ENCODE data around the gene KDM2A.
A peak's percentile ranks its signal among the peaks of the same experiment; 100 is the strongest.

Gene KDM2A

DNA sequence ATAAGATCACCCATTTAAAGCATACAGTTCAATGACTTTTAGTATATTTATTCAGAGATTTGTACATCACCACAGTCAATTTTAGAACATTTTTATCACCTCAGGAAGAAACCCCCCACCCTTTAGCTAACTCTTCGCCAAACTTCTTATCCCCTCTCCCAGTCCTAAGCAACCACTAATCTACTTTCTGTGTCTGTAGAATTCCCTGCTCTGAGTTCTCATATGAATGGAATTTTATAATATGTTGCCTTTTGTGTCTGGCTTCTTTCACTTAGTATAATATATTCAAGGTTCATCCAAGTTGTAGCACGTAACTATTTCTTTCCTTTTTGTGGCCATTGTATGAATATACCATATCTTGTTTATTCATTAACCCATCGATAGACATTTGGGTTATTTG lies 173.6 kb downstream of the KDM2A start:
- Histone ChIP-seq H3K9me3 (no peaks in the 10 kb centered on the region), H3K36me3 (replicated peaks) (peaks cover 22% of the 10 kb centered on the region), H3K4me3 (no peak overlapping the region), H3K4me1 (peaks cover 7% of the 10 kb centered on the region), H3K27me3 (ENCODE audit: low read depth) (no peaks in the 10 kb centered on the region)
- DNase-seq (ENCODE audit: low spot score in 2 of 2): no peak
- in situ Hi-C loops (cut with MboI; ENCODE audit: low sequenced_read_pairs): no loop called here

DNA sequence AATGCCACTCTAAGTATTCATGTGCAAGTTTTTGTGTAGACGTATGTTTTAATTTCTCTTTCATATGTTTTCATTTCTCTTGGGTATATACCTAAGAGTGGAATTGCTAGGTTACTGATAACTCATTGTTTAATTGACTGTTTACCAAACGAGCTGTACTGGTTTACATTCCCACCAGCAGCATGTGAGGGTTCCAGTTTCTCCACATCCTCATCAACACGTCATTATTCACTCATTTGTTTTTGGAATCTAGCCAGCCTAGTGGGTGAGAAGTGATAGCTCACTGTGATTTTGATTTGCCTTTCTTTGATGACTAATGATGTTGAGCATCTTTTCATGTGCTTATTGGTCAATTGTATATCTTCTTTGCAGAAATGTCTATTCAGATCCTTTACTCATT lies 174.0 kb downstream of the KDM2A start:
- Histone ChIP-seq H3K36me3 (replicated peaks) (peaks cover 22% of the 10 kb centered on the region), H3K9me3 (no peaks in the 10 kb centered on the region), H3K4me1 (peaks cover 4% of the 10 kb centered on the region), H3K27me3 (ENCODE audit: low read depth) (no peaks in the 10 kb centered on the region), H3K4me3 (no peak overlapping the region)
- DNase-seq (ENCODE audit: low spot score in 2 of 2): no peak
- in situ Hi-C loops (cut with MboI; ENCODE audit: low sequenced_read_pairs): no loop called here

DNA sequence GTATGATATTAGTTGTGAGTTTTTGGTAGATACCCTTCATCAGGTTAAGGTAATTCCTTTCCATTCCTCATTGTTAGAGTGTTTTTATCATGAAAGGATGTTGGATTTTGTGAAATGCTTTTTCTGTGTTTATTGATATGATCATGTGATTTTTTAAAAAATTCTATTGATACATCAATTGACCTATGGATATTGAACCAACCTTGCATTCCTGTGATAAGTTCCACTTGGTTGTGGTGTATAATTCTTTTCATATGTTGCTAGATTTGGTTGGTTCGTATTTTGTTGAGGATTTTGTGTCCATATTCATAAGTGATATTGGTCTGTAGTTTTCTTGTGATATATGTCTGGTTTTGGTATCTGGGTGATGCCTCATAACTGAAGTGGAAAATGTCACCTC lies 176.8 kb downstream of the KDM2A start:
- in situ Hi-C loops (cut with MboI; ENCODE audit: low sequenced_read_pairs): no loop called here
- Histone ChIP-seq H3K4me1 (no peaks in the 10 kb centered on the region), H3K27me3 (ENCODE audit: low read depth) (no peaks in the 10 kb centered on the region), H3K36me3 (replicated peaks) (peaks cover 25% of the 10 kb centered on the region), H3K9me3 (no peaks in the 10 kb centered on the region), H3K4me3 (no peak overlapping the region)
- DNase-seq (ENCODE audit: low spot score in 2 of 2): no peak

DNA sequence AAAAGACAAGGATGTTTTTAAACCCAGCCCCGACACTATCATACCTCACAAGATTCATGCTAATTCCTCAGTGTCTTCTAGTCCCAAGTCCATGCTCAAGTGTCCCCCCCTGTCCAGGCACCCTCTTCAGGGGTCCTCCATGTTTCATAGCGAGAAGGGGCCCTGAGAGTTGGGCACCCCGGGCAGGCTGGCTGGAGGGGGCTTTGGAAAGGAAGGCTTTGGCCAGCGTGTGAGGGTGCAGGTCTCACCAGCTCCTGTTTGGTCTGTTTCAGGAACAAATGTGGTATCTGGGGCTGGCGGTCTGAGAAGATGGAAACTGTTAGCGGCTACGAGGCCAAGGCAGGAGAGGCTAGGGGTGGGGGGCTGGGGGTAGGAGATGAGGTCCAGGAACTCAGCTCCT lies 179.7 kb downstream of the KDM2A start:
- no peak for DNase-seq (ENCODE audit: low spot score in 2 of 2)
- in situ Hi-C loops (cut with MboI; ENCODE audit: low sequenced_read_pairs): no loop called here
- Histone ChIP-seq H3K4me1 (peaks cover 9% of the 10 kb centered on the region), H3K4me3 (no peak overlapping the region), H3K36me3 (replicated peaks) (peaks cover 9% of the 10 kb centered on the region), H3K9me3 (no peaks in the 10 kb centered on the region), H3K27me3 (ENCODE audit: low read depth) (no peaks in the 10 kb centered on the region)

DNA sequence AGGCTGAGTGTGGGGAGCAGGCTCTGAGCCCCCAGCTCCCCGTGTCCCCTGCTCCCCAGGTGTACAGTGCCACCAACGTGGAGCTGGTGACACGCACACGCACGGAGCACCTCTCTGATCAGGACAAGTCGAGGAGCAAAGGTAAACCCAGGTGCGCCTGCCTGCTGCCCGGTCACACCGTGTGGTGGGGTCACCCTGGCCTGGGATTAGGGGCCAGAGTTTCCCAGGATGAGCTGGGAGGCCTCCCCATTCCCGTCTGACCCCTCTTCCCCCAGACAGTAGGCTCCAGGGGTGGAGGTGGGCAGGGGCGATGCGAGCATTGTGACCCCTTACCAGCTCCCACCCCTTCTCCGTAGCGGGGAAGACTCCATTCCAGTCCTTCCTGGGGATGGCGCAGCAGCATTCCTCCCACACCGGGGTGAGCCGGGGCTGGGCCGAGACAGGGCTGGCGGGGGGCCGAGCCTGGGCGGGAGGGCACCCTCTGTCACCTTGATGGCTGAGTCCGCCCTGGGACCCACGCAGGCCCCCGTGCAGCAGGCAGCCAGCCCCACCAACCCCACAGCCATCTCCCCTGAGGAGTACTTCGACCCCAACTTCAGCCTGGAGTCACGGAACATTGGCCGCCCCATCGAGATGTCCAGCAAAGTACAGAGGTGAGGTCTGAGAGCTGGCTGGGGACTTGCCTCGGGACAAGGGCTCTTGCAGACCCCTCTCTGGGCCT lies 180.6 kb downstream of the KDM2A start:
- DNase-seq (ENCODE audit: low spot score in 2 of 2): no peak
- no peaks in the 10 kb centered on the region for H3K9me3 ChIP-seq
- no peaks in the 10 kb centered on the region for H3K27me3 ChIP-seq (ENCODE audit: low read depth)
- peaks cover 15% of the 10 kb centered on the region for H3K4me1 ChIP-seq
- peaks cover 9% of the 10 kb centered on the region for H3K36me3 ChIP-seq (replicated peaks)
- H3K4me3 ChIP-seq: no peak overlapping the region
- in situ Hi-C loops (cut with MboI; ENCODE audit: low sequenced_read_pairs): no loop called here

DNA sequence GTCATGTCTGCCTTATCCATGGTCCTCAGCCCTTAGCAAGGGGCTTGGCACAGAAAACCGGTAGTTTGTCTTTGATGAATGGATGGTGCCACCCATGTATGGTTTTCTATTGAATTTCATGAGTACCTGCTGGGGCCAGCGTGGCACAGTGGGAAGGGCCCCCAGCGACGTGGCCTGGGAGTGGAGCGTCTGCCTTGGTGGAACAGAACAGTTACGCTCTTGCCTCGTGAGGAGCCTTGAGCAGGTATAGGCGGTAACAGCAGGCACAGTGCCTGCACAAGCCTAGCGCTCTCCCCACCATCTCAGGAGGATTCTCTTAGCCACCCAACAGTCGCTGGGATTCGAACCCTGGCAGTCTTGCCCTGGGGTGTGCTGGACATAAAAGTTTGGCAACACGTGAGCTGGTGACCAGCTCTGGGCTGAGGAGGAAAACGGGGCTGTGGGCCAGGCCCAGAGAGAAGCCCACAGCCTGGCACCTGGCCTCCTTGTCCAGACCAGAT lies 181.2 kb downstream of the KDM2A start:
- DNase-seq (ENCODE audit: low spot score in 2 of 2): no peak
- in situ Hi-C loops (cut with MboI; ENCODE audit: low sequenced_read_pairs): no loop called here
- no peaks in the 10 kb centered on the region for H3K9me3 ChIP-seq
- H3K4me1 ChIP-seq: peaks cover 18% of the 10 kb centered on the region
- H3K4me3 ChIP-seq: no peak overlapping the region
- no peaks in the 10 kb centered on the region for H3K27me3 ChIP-seq (ENCODE audit: low read depth)
- H3K36me3 ChIP-seq (replicated peaks): peaks cover 9% of the 10 kb centered on the region

DNA sequence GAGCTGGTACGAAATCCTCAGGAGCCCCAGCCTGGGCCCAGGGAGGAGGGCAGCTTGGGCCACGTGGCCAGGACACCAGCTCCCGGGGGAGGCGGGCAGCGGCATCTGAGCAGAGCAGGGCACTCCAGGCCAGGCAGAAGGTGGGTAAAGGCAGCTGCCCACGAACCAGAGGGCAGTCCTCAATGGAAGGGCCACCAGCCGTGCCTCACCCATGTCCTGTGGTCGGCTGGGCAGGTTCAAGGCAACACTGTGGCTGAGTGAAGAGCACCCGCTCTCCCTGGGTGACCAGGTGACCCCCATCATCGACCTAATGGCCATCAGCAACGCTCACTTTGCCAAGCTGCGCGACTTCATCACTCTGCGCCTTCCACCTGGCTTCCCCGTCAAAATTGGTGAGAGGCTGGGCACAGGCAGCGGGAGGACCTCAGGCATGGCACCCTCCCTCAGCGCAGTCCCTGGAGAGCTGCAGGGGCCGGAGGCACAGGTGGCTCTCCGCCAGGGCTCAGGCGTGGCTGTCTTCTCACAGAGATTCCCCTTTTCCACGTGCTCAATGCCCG lies 181.8 kb downstream of the KDM2A start:
- Histone ChIP-seq H3K9me3 (no peaks in the 10 kb centered on the region), H3K4me1 (peaks cover 18% of the 10 kb centered on the region), H3K4me3 (no peak overlapping the region), H3K27me3 (ENCODE audit: low read depth) (no peaks in the 10 kb centered on the region), H3K36me3 (replicated peaks) (peaks cover 9% of the 10 kb centered on the region)
- in situ Hi-C loops (cut with MboI; ENCODE audit: low sequenced_read_pairs): no loop called here
- DNase-seq (ENCODE audit: low spot score in 2 of 2): no peak

DNA sequence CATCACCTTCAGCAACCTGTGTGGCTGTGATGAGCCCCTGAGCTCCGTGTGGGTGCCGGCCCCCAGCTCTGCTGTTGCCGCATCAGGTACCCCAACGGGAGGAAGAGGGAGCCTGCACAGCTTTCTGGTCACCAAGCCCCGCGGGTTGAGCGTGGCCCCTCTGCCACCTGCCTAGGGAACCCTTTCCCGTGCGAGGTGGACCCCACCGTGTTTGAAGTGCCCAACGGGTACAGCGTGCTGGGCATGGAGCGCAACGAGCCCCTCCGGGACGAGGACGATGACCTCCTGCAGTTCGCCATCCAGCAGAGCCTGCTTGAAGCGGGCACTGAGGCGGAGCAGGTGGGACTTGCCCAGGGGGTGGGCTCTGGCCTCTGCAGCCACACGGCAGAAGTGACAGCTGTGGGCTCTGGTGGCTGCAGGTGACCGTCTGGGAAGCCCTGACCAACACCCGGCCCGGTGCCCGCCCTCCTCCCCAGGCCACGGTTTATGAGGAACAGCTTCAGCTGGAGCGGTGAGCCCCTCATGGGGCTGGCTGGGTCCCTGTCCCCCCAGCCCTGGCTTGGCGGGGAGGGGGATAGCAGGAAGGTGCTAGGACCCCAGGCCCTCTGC lies 182.4 kb downstream of the KDM2A start:
- no peaks in the 10 kb centered on the region for H3K9me3 ChIP-seq
- DNase-seq (ENCODE audit: low spot score in 2 of 2): no peak
- in situ Hi-C loops (cut with MboI; ENCODE audit: low sequenced_read_pairs): no loop called here
- H3K36me3 ChIP-seq (replicated peaks): peaks cover 9% of the 10 kb centered on the region
- peaks cover 18% of the 10 kb centered on the region for H3K4me1 ChIP-seq
- H3K4me3 ChIP-seq: no peak overlapping the region
- H3K27me3 ChIP-seq (ENCODE audit: low read depth): no peaks in the 10 kb centered on the region

DNA sequence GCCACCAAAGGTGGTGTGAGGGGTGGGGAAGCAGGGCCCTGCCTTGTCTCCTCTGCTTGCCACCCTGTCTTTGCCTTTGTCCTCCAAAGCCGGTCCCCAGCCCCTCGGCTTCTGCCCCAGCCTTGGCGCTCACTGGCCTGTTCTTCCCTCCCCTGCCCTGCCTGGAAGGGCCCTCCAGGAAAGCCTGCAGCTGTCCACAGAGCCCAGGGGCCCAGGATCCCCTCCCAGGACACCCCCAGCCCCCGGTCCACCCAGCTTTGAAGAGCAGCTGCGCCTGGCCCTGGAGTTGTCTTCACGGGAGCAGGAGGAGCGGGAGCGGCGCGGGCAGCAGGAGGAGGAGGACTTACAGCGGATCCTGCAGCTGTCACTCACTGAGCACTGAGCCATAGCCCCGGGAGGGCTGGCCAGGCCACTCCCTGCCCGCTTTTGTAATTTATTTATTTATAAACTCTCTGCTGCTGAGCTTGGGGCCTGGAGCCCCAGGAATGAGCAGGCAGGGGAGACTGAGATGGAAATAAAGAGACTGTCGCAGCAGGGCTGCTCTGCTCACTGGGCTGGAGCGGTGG lies 183.0 kb downstream of the KDM2A start:
- H3K36me3 ChIP-seq (replicated peaks): peaks cover 9% of the 10 kb centered on the region
- peak overlapping the region; percentile 72; the same call in 1 of the 2 replicates for H3K4me3 ChIP-seq

DNA sequence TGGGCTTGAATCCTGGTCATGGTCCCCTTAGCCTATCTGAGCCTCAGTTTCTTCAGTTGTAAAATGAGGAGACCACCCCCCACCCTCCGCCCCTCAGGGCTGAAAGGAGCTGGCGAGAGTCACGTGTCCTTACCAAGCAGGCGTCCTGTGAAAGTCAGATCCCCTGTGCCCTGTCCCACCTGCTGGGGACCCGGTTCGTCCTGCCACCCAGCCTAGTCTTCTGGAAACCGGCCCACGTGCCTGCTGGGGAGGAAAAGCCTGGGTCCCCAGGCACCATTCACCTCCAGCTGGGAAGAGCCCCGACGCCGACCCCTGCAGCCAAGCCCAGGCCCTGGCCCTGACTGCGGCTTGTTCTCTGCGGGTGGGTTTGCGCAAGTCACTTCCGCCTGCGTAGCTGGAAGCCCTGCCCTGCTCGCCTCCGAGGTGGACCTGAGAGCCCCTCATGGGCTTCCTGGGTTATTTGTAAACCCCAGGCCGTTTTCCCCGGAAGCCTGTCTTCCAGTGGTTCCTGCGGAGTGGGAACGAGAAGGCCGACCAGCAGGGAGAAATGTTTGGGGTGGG lies 183.6 kb downstream of the KDM2A start:
- in situ Hi-C loops (cut with MboI; ENCODE audit: low sequenced_read_pairs): no loop called here
- no peaks in the 10 kb centered on the region for H3K9me3 ChIP-seq
- peaks cover 18% of the 10 kb centered on the region for H3K4me1 ChIP-seq
- H3K4me3 ChIP-seq: peak overlapping the region; percentile 72
- H3K36me3 ChIP-seq (replicated peaks): peaks cover 12% of the 10 kb centered on the region
- DNase-seq (ENCODE audit: low spot score in 2 of 2): peak in 1 of 2 experiments; percentile 59
- H3K27me3 ChIP-seq (ENCODE audit: low read depth): no peaks in the 10 kb centered on the region

More for the DNA sequence above, 183.0 kb downstream of the KDM2A start:
- DNase-seq (ENCODE audit: low spot score in 2 of 2): peak; percentile 25 to 62
- in situ Hi-C loops (cut with MboI; ENCODE audit: low sequenced_read_pairs): no loop called here
- Histone ChIP-seq H3K27me3 (ENCODE audit: low read depth) (no peaks in the 10 kb centered on the region), H3K4me1 (peaks cover 18% of the 10 kb centered on the region), H3K9me3 (no peaks in the 10 kb centered on the region)

DNA sequence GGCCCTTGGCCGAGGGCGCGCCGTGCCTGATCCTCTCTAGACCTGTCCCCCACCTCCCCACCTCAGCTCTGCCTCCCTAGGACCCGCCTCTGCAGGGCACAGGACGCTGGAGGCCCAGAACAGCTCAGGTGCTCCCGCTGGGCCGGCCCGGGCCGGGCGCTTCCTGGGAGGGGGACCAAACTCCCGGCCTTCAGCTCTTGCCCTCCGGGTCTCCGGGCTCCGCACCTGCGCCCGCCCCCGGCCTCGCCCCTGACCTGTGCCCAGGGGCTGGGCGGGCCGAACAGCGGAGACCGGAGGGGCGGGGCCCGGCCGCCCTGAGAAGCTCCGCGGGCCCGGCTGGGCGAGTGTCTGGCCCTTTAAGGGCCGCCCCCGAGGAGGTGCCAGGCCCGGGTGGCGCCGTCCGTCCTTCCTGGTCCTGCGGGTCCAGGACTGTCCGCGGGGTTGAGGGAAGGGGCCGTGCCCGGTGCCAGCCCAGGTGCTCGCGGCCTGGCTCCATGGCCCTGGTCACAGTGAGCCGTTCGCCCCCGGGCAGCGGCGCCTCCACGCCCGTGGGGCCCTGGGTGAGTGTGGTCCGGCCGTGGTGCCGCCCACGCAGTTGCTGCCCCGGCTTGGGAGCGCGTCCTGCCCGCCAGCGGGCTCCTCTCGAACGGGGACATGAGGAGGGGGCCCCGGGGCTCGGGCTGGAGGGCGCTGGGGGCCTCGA lies 184.2 kb downstream of the KDM2A start, which contains the start of gene SSH3:
Gene SSH3, plus strand, starts transcription at position 399 of the 703 bp plus-strand sequence. Its CDS starts 96 bp downstream, at position 495.
- H3K9me3 ChIP-seq: no peaks in the 10 kb centered on the region
- in situ Hi-C loops (cut with MboI; ENCODE audit: low sequenced_read_pairs): no loop called here
- peak; percentile 62 to 81 for DNase-seq (ENCODE audit: low spot score in 2 of 2)
- no peaks in the 10 kb centered on the region for H3K27me3 ChIP-seq (ENCODE audit: low read depth)
- H3K4me1 ChIP-seq: peaks cover 18% of the 10 kb centered on the region
- H3K4me3 ChIP-seq: peak within 1 kb of the TSS; percentile 72
- peaks cover 15% of the 10 kb centered on the region for H3K36me3 ChIP-seq (replicated peaks)

DNA sequence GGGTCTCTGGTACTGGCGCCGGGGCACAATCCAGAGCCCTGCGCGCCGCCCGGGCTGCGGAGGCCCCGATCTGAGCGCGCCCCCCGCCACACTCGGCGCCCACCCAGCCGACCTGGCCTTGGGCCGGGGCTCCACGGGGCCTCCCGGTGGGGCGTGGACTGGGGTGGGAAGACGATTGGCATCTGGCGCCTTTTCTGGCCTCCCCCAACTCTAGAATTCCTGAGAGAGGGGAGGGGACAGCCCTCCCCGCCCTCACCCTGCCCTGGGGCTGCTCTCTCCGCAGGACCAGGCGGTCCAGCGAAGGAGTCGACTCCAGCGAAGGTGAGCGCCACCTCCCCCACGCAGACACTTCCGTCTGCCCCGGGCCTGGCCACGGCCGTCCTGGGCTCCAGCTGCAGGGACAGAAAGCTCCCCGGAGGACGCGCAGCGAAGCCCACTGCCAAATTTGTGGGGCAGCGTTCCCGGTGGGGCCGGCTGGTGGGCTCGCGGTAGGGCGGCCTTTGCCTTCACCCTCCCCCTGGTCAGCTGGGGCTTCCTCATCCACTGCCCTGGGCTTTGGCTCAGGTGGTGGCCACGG lies 184.9 kb downstream of the KDM2A start:
- Histone ChIP-seq H3K9me3 (no peaks in the 10 kb centered on the region), H3K36me3 (replicated peaks) (peaks cover 16% of the 10 kb centered on the region), H3K27me3 (ENCODE audit: low read depth) (no peaks in the 10 kb centered on the region), H3K4me1 (peaks cover 18% of the 10 kb centered on the region), H3K4me3 (peak overlapping the region; percentile 72)
- DNase-seq (ENCODE audit: low spot score in 2 of 2): peak in 1 of 2 experiments; percentile 73
- in situ Hi-C loops (cut with MboI; ENCODE audit: low sequenced_read_pairs): no loop called here
